GM23338 (cell line): Measurements from ENCODE around the gene CEACAM7. TPM values are rescaled to one million over a fixed set of nuclear protein-coding genes. Genes with fewer than 3 reads are reported as not detected.

Experiments used
- ATAC-seq: fragments of 200-7000 bp; cut with Tn5 transposase; 3 replicates; pipeline ENCODE4 v1.9.1; 2020
- DNase-seq: peaks from one replicate; pipeline ENCODE4 v3.0.0-alpha.2; 2015; ENCODE audit warnings: low spot score
- H2AFZ ChIP-seq: fragments of 200-600 bp; sonication (generic); 2 replicates; pipeline ENCODE4 v1.8.0; 2016; ENCODE audit warnings: antibody characterized with exemption, mild to moderate bottlenecking, moderate library complexity
- H3F3A ChIP-seq: fragments of 200-600 bp; sonication (generic); replicated peaks from 2 replicates; pipeline ENCODE4 v1.8.0; 2017; ENCODE audit warnings: antibody characterized with exemption, mixed run types, low read depth
- H3K27ac ChIP-seq: fragments of 200-600 bp; sonication (generic); 2 replicates; pipeline ENCODE4 v1.6.1; 2016; ENCODE audit warnings: low read depth
- H3K27me3 ChIP-seq: fragments of 200-600 bp; sonication (generic); 2 replicates; pipeline ENCODE4 v1.8.0; 2016; ENCODE audit warnings: mild to moderate bottlenecking, mixed run types, moderate library complexity; ENCODE audit not compliant: insufficient read depth
- H3K36me3 ChIP-seq: fragments of 200-600 bp; sonication (generic); 2 replicates; pipeline ENCODE4 v1.8.0; 2016; ENCODE audit warnings: mild to moderate bottlenecking; ENCODE audit not compliant: insufficient read depth
- H3K4me1 ChIP-seq: fragments of 200-600 bp; sonication (generic); 2 replicates; pipeline ENCODE4 v1.8.0; 2016; ENCODE audit warnings: mild to moderate bottlenecking, moderate library complexity; ENCODE audit not compliant: insufficient read depth
- H3K4me2 ChIP-seq: fragments of 200-600 bp; sonication (generic); 2 replicates; pipeline ENCODE4 v1.7.1; 2017; ENCODE audit warnings: mixed run types
- H3K4me3 ChIP-seq: fragments of 200-600 bp; sonication (generic); 2 replicates; pipeline ENCODE4 v1.6.1; 2016; ENCODE audit warnings: mixed run types
- H3K79me2 ChIP-seq: fragments of 200-600 bp; sonication (generic); replicated peaks from 2 replicates; pipeline ENCODE4 v1.8.0; 2017; ENCODE audit warnings: mild to moderate bottlenecking; ENCODE audit not compliant: insufficient read depth
- H3K9me2 ChIP-seq: fragments of 200-600 bp; sonication (generic); 2 replicates; pipeline ENCODE4 v1.8.0; 2017; ENCODE audit not compliant: insufficient read depth
- H4K20me1 ChIP-seq: fragments of 200-600 bp; sonication (generic); replicated peaks from 2 replicates; pipeline ENCODE4 v1.8.0; 2017; ENCODE audit warnings: mild to moderate bottlenecking; ENCODE audit not compliant: insufficient read depth
- H3K27ac Mint-ChIP-seq: 2 replicates; pipeline ENCODE4 v1.8.0; 2020; ENCODE audit warnings: inconsistent platforms, mild to moderate bottlenecking, moderate library complexity, mixed read lengths
- H3K27me3 Mint-ChIP-seq: 3 replicates; pipeline ENCODE4 v1.8.0; 2022; ENCODE audit warnings: low read depth, mild to moderate bottlenecking, moderate library complexity, mixed read lengths, inconsistent platforms; ENCODE audit not compliant: insufficient read depth, poor library complexity
- H3K36me3 Mint-ChIP-seq: 3 replicates; pipeline ENCODE4 v1.8.0; 2021; ENCODE audit warnings: low read depth, mild to moderate bottlenecking, inconsistent platforms, moderate library complexity, mixed read lengths
- H3K4me1 Mint-ChIP-seq: 3 replicates; pipeline ENCODE4 v1.8.0; 2020; ENCODE audit warnings: mild to moderate bottlenecking, inconsistent platforms, mixed read lengths
- H3K4me3 Mint-ChIP-seq: 3 replicates; pipeline ENCODE4 v1.8.0; 2021; ENCODE audit warnings: moderate library complexity, mild to moderate bottlenecking, inconsistent platforms, mixed read lengths
- H3K9me3 Mint-ChIP-seq: 3 replicates; pipeline ENCODE4 v1.8.0; 2020; ENCODE audit warnings: moderate library complexity, mild to moderate bottlenecking, inconsistent platforms, mixed read lengths
- CREB1 ChIP-seq: fragments of 250-450 bp; sonication (Bioruptor Pico); IDR thresholded peaks from 2 replicates; pipeline ENCODE4 v1.5.0; 2020; ENCODE audit warnings: low read depth, mild to moderate bottlenecking, moderate library complexity
- POLR2AphosphoS5 ChIP-seq: IDR thresholded peaks from 2 replicates; pipeline ENCODE4 v1.6.1; 2016; ENCODE audit warnings: antibody characterized with exemption, low read depth
- polyA plus RNA-seq: library from polyadenylated mRNA; unstranded; fragments of >200 nt; fragmentation: Nextera tagmentation; extraction: Ambion mirVana; gene quantifications from 2 replicates; pipeline ENCODE4 v1.2.1, GENCODE V29; 2016
- total RNA-seq: library from RNA; depleted of rRNA; stranded (reverse); fragments of >200 nt; shearing (Covaris generic); gene quantifications from 2 replicates; pipeline ENCODE4 v1.2.3, GENCODE V29; 2014
- TF ChIP-seq, protein P1 (sequence below), 2 experiments: fragments of 200-600 bp in 1 of 2; sonication (generic) in 1 of 2; conservative IDR thresholded peaks; 2 replicates each; pipeline versions ENCODE4 v1.5.1 to v1.6.1; 2016 to 2017; ENCODE audit warnings: antibody characterized with exemption in 2 of 2, low read depth in 2 of 2, mild to moderate bottlenecking in 2 of 2, moderate library complexity in 1 of 2
- TF ChIP-seq, protein P2 (sequence below): IDR thresholded peaks from one replicate; pipeline ENCODE4 v1.6.1; 2018; ENCODE audit warnings: antibody characterized with exemption; ENCODE audit not compliant: unreplicated experiment
- TF ChIP-seq, protein P3 (sequence below): IDR thresholded peaks from 2 replicates; pipeline ENCODE4 v1.6.1; 2016; ENCODE audit warnings: antibody characterized with exemption

CEACAM7 gene
- total and polyA plus RNA-seq, 2 experiments from 2014 or later = 0.24 TPM; not detected in 1

DNA sequence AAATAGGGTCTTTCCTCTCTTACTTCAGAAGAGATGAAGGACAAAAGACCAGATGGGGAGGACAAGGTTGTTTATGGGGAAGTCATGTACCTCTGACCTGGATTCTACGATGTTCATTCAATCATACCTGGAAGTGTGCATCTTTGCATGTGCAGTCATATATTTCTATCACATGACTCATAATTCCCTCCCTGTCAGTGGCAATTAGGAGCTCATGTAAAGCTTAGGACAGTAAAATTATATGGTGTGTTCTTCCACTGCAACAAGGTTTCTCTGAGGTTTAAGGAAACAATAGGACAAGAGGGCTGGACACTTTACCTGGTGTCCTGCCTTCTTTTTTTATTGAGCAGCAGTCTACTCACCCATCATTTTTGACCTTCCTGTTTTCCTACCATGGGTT, 19.8 kb downstream of the CEACAM7 start:
- H3K4me1 Mint-ChIP-seq = no peaks in the 10 kb centered on the region
- Histone ChIP-seq H3K79me2 (no peaks in the 10 kb centered on the region), H3F3A (no peaks in the 10 kb centered on the region), H3K27ac (no peak overlapping the region), H2AFZ (no peak overlapping the region), H4K20me1 (no peaks in the 10 kb centered on the region), H3K4me3 (no peak overlapping the region), H3K4me1 (no peaks in the 10 kb centered on the region), H3K36me3 (no peaks in the 10 kb centered on the region), H3K9me2 (peaks cover 9% of the 10 kb centered on the region; the same call in 1 of the 2 replicates), H3K27me3 (no peaks in the 10 kb centered on the region; the same call in 1 of the 2 replicates), H3K4me2 (no peak overlapping the region)
- H3K36me3 Mint-ChIP-seq = no peaks in the 10 kb centered on the region
- no peak overlapping the region for H3K4me3 Mint-ChIP-seq
- ATAC-seq = no peak
- TF ChIP-seq, protein P1, sequence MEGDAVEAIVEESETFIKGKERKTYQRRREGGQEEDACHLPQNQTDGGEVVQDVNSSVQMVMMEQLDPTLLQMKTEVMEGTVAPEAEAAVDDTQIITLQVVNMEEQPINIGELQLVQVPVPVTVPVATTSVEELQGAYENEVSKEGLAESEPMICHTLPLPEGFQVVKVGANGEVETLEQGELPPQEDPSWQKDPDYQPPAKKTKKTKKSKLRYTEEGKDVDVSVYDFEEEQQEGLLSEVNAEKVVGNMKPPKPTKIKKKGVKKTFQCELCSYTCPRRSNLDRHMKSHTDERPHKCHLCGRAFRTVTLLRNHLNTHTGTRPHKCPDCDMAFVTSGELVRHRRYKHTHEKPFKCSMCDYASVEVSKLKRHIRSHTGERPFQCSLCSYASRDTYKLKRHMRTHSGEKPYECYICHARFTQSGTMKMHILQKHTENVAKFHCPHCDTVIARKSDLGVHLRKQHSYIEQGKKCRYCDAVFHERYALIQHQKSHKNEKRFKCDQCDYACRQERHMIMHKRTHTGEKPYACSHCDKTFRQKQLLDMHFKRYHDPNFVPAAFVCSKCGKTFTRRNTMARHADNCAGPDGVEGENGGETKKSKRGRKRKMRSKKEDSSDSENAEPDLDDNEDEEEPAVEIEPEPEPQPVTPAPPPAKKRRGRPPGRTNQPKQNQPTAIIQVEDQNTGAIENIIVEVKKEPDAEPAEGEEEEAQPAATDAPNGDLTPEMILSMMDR (conservative IDR thresholded peaks at IDR 0.05; ENCODE audit: low read depth in 2 of 2) = no peak
- TF ChIP-seq POLR2AphosphoS5 = no peak
- no peak for DNase-seq
- H3K27ac Mint-ChIP-seq = no peak overlapping the region
- H3K9me3 Mint-ChIP-seq = peaks cover 27% of the 10 kb centered on the region; the same call in 2 of the 3 replicates
- H3K27me3 Mint-ChIP-seq = no peaks in the 10 kb centered on the region

- no peaks in the 10 kb centered on the region for H4K20me1 ChIP-seq
- no peaks in the 10 kb centered on the region for H3K4me1 ChIP-seq
- no peaks in the 10 kb centered on the region for H3K27me3 Mint-ChIP-seq
- no peaks in the 10 kb centered on the region for H3K4me1 Mint-ChIP-seq
- H3K4me3 Mint-ChIP-seq = no peak overlapping the region
- H3K4me2 ChIP-seq = no peak overlapping the region
- H3K27me3 ChIP-seq = no peaks in the 10 kb centered on the region; the same call in 1 of the 2 replicates
- H3K9me2 ChIP-seq = peaks cover 9% of the 10 kb centered on the region; the same call in 1 of the 2 replicates
- TF ChIP-seq, protein P2, sequence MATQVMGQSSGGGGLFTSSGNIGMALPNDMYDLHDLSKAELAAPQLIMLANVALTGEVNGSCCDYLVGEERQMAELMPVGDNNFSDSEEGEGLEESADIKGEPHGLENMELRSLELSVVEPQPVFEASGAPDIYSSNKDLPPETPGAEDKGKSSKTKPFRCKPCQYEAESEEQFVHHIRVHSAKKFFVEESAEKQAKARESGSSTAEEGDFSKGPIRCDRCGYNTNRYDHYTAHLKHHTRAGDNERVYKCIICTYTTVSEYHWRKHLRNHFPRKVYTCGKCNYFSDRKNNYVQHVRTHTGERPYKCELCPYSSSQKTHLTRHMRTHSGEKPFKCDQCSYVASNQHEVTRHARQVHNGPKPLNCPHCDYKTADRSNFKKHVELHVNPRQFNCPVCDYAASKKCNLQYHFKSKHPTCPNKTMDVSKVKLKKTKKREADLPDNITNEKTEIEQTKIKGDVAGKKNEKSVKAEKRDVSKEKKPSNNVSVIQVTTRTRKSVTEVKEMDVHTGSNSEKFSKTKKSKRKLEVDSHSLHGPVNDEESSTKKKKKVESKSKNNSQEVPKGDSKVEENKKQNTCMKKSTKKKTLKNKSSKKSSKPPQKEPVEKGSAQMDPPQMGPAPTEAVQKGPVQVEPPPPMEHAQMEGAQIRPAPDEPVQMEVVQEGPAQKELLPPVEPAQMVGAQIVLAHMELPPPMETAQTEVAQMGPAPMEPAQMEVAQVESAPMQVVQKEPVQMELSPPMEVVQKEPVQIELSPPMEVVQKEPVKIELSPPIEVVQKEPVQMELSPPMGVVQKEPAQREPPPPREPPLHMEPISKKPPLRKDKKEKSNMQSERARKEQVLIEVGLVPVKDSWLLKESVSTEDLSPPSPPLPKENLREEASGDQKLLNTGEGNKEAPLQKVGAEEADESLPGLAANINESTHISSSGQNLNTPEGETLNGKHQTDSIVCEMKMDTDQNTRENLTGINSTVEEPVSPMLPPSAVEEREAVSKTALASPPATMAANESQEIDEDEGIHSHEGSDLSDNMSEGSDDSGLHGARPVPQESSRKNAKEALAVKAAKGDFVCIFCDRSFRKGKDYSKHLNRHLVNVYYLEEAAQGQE = no peak
- TF ChIP-seq, protein P3, sequence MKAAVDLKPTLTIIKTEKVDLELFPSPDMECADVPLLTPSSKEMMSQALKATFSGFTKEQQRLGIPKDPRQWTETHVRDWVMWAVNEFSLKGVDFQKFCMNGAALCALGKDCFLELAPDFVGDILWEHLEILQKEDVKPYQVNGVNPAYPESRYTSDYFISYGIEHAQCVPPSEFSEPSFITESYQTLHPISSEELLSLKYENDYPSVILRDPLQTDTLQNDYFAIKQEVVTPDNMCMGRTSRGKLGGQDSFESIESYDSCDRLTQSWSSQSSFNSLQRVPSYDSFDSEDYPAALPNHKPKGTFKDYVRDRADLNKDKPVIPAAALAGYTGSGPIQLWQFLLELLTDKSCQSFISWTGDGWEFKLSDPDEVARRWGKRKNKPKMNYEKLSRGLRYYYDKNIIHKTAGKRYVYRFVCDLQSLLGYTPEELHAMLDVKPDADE = no peak
- no peak for TF ChIP-seq CREB1 (CRISPR knock-in tag)
- H3K36me3 ChIP-seq = no peaks in the 10 kb centered on the region
- no peak overlapping the region for H3K27ac Mint-ChIP-seq
- H2AFZ ChIP-seq = no peak overlapping the region
- no peak overlapping the region for H3K27ac ChIP-seq
- no peaks in the 10 kb centered on the region for H3K36me3 Mint-ChIP-seq
- no peak for DNase-seq
- no peak for ATAC-seq
- H3K79me2 ChIP-seq = no peaks in the 10 kb centered on the region
- H3K4me3 ChIP-seq = no peak overlapping the region
- no peaks in the 10 kb centered on the region for H3F3A ChIP-seq
- peaks cover 30% of the 10 kb centered on the region; the same call in 2 of the 3 replicates for H3K9me3 Mint-ChIP-seq
Measured at GRCh38 chr19:41666075-41666474, 22.0 kb downstream of the CEACAM7 start.
